ENCODE data around the gene ARMC3. TPM values are rescaled to one million over a fixed set of nuclear protein-coding genes. Genes with fewer than 3 reads are reported as not detected.

ARMC3 gene
- total RNA-seq, 3 donors from 2014 or later, result not detected

GRCh38 chr10:23037561-23037960 is 109.7 kb downstream of the ARMC3 start:
- no peak for TF ChIP-seq CTCF (IDR thresholded peaks at IDR 0.05)
- Histone ChIP-seq H3K36me3 (ENCODE audit: low read depth) (no peaks in the 10 kb centered on the region), H3K4me1 (ENCODE audit: low read depth) (no peaks in the 10 kb centered on the region), H3K9me3 (no peaks in the 10 kb centered on the region), H3K4me3 (no peak overlapping the region)
- ATAC-seq (no peak), DNase-seq (no peak)
- intact Hi-C loops (cut with DNase I, micrococcal nuclease), result no loop called here

- DNase-seq (no peak), ATAC-seq (no peak)
- Histone ChIP-seq H3K9me3 (no peaks in the 10 kb centered on the region), H3K4me1 (ENCODE audit: low read depth) (no peaks in the 10 kb centered on the region), H3K36me3 (ENCODE audit: low read depth) (no peaks in the 10 kb centered on the region), H3K4me3 (no peak overlapping the region)
- intact Hi-C loops (cut with DNase I, micrococcal nuclease), result no loop called here
- no peak for TF ChIP-seq CTCF (IDR thresholded peaks at IDR 0.05)
Measured at GRCh38 chr10:23038172-23038571, 110.3 kb downstream of the ARMC3 start.

- DNase-seq (no peak), ATAC-seq (no peak)
- no peaks in the 10 kb centered on the region for H3K9me3 ChIP-seq
- H3K4me3 ChIP-seq, result no peak overlapping the region
- no peaks in the 10 kb centered on the region for H3K4me1 ChIP-seq (ENCODE audit: low read depth)
- intact Hi-C loops (cut with DNase I, micrococcal nuclease), result no loop called here
- no peaks in the 10 kb centered on the region for H3K36me3 ChIP-seq (ENCODE audit: low read depth)
- TF ChIP-seq CTCF (IDR thresholded peaks at IDR 0.05), result no peak
Measured at GRCh38 chr10:23040002-23040401, 112.1 kb downstream of the ARMC3 start.

GRCh38 chr10:23046027-23046426 is 118.2 kb downstream of the ARMC3 start:
- DNase-seq (no peak), ATAC-seq (no peak)
- intact Hi-C loops (cut with DNase I, micrococcal nuclease), result no loop called here
- no peaks in the 10 kb centered on the region for H3K9me3 ChIP-seq
- no peak for TF ChIP-seq CTCF (IDR thresholded peaks at IDR 0.05)
- no peak overlapping the region for H3K4me3 ChIP-seq
- H3K36me3 ChIP-seq (ENCODE audit: low read depth), result no peaks in the 10 kb centered on the region
- no peaks in the 10 kb centered on the region for H3K4me1 ChIP-seq (ENCODE audit: low read depth)

GRCh38 chr10:23047201-23048050 is 119.6 kb downstream of the ARMC3 start:
- H3K4me3 ChIP-seq, result no peak overlapping the region
- ATAC-seq, result no peak
- intact Hi-C loops (cut with DNase I, micrococcal nuclease), result no loop called here
- H3K9me3 ChIP-seq, result no peaks in the 10 kb centered on the region
- no peak for DNase-seq
- TF ChIP-seq CTCF (IDR thresholded peaks at IDR 0.05), result no peak
- no peaks in the 10 kb centered on the region for H3K4me1 ChIP-seq (ENCODE audit: low read depth)
- H3K36me3 ChIP-seq (ENCODE audit: low read depth), result no peaks in the 10 kb centered on the region

Measured in mucosa of descending colon (tissue), 3 donors.